T-helper 22 cell (primary cell): ENCODE data around the gene TMEM108.

Experiments
- DNase-seq: peaks from one replicate; pipeline ENCODE4 v3.0.0-alpha.2; 2020; ENCODE audit warnings: low read depth

TMEM108 gene

DNA sequence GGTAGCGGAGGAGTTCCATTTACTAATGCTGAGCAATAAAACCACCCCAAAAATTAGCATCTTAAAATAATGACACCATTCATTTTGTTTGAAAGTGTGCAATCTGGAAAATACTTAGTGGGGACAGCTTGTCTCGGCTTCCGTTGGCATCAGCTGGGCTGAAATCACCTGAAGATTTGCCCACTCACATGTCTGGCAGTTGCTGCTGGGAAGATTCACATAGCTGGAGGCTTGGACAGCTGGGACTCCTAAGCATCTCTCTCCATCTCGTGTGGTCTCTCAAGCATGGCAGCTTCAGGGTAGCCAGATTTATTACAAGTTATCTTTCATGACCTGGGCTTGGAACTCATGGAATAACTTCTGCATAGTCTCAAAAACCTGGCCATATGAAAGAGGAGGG is 323.2 kb downstream of the TMEM108 start:
- DNase-seq, result no peak

- DNase-seq, result no peak
Observed at GRCh38 chr3:133362539-133362938, 324.3 kb downstream of the TMEM108 start.

- DNase-seq, result no peak
Observed at GRCh38 chr3:133364704-133365103, 326.5 kb downstream of the TMEM108 start.

DNA sequence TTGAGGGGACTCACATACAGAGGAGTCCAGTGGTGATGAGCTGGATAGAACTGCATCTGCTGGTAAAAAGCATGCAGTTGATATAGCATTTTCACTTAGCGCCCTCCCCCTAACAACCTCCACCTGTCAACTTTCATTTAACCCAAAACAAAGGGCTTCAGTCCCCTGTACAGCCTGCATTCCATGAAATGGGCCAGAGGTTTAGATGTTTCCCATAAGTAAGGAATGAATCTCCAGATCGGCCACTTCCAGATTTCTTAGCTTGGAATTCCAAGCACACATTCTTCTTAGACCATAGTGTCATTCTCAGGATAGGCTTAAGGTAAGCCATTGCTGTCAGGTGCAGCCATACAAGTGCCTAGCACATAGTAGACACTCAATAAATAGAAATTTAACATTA is 328.7 kb downstream of the TMEM108 start:
- no peak for DNase-seq

DNA sequence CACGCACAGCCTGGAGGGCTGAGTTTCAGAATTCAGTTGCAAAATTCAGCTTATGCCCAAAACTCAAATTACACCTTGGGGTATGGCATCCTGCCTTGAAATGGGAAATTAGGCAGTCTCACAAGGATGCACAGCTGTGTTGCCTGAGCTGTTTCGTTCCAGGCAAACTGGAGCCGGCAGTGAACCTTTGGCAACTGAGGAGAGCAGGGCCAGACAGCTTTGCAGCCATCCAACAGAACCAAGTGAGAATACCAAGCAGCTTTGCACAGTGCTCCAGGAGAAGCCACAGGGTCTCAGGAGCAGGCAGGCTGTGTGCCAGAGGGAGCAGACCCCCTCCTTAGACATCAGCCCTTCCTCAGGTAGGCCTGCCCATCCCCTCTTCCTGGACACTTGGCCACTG is 329.2 kb downstream of the TMEM108 start:
- no peak for DNase-seq

GRCh38 chr3:133367956-133368355 is 329.8 kb downstream of the TMEM108 start:
- DNase-seq, result no peak

- no peak for DNase-seq
Observed at GRCh38 chr3:133368371-133369067, 330.3 kb downstream of the TMEM108 start.

DNA sequence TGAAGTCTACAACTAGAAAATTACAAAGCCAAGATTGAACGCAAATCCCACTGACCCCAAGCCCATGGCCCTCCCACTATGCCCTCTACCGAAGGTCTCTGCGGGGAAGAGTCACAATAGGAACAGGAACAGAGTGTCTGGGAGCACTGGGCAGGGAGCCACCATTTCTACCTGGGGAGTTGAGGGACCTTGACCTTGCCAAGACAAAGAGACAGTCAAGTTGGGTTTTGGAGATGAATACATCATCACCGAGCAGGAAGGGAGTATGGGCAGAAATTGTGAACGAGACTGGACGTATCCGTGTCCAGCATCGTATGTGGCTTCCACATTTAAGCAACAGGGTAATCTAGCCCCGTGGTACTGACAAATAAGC is 330.9 kb downstream of the TMEM108 start:
- no peak for DNase-seq

DNA sequence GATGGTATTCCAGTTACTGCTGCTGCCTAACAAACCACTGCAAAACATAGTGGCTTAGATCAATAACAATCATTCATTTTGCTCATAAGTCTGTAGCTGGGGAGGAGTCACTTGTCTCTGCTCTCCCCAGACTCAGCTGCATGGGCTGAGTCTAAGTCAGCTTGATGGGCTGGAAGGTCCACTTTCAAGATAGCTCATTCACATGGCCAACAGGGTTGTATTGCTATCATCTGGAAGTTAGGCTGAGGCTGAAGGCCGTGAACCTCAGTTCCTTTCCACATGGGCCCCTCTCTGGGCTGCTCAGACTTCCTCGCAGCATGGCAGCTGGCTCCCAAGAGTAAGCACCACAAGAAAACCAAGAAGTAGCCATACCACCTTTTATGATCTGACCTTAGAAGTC is 333.0 kb downstream of the TMEM108 start:
- DNase-seq, result no peak

- no peak for DNase-seq
Observed at GRCh38 chr3:133371676-133372075, 333.5 kb downstream of the TMEM108 start.

DNA sequence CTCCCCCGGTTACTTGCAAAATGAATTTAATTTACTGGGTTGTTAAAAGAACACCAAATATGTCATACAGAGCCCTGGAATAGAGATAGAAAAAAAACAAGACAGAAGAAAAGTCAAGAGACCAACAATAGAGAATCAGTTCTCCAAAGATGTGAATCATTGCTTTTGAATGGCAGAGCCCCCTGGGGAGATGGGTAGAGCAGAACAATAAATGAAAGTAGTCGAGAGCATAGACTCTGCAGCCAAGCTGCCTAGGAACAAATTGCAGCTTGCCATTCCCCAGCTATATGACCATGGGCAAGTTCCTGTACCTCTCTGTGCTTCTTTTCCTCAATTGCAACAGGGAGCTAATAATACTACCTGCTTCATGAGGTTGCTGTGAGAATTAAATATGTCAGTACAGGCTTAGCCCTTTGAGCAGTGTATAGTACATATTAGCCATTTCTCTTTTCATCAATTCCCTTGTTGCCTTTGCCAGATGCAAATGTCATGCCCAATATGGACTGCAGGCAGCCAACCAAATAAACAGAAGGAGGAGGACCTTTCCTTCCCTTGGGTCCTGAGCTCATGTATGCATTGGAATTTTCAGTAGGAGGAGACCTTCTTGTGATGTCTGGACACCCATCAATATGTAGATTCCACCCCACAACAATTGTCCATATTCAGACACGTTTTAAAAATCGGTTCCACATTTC is 336.7 kb downstream of the TMEM108 start:
- no peak for DNase-seq

DNA sequence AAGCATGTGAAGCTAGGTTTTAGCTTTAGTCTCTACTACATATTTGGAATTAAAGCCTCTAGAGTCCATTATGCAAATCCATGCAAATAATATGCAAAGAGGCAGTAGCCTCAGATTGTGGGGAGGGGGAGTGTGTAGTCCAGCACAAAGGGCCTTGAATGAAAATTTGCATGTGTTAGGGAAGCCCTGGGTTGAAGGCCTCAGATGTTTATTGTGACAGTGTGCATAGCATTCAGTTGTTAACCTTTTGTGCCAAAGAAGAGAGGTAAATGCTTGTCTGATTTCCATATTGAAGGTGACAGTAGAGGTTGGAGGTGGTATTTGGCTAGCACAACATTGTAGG is 337.2 kb downstream of the TMEM108 start:
- no peak for DNase-seq

- DNase-seq, result no peak
Observed at GRCh38 chr3:133376810-133377209, 338.6 kb downstream of the TMEM108 start.

- DNase-seq, result no peak
Observed at GRCh38 chr3:133377396-133377795, 339.2 kb downstream of the TMEM108 start.

DNA sequence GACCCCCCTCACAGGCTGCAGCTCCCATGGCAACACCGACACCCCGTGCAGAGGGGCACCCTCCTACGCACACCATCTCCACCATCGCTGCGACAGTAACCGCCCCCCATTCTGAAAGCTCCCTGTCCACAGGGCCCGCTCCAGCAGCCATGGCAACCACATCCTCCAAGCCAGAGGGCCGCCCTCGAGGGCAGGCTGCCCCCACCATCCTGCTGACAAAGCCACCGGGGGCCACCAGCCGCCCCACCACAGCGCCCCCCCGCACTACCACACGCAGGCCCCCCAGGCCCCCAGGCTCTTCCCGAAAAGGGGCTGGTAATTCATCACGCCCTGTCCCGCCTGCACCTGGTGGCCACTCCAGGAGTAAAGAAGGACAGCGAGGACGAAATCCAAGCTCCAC is 341.7 kb downstream of the TMEM108 start:
- DNase-seq, result no peak

GRCh38 chr3:133380481-133381225 is 342.5 kb downstream of the TMEM108 start:
- DNase-seq, result no peak

GRCh38 chr3:133381346-133382109 is 343.3 kb downstream of the TMEM108 start:
- no peak for DNase-seq

DNA sequence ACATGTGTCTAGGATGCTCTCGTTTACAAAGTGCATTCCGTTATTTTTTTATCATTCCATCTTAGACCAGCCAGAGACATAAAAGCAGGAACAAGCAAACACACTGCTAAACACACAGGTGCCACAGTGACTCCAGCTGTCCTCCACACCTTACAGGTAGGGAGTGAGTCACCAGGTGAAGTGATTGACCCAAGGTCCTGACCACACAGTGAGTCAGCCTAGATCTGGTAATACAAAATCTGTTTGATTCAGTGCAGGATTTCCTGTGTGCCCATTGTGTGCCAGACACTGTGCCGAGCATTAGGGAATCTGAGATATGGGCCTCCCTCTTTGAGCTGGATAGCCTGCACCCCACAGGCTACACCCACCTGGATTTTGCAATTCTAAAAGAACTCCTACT is 345.0 kb downstream of the TMEM108 start:
- DNase-seq, result no peak

DNA sequence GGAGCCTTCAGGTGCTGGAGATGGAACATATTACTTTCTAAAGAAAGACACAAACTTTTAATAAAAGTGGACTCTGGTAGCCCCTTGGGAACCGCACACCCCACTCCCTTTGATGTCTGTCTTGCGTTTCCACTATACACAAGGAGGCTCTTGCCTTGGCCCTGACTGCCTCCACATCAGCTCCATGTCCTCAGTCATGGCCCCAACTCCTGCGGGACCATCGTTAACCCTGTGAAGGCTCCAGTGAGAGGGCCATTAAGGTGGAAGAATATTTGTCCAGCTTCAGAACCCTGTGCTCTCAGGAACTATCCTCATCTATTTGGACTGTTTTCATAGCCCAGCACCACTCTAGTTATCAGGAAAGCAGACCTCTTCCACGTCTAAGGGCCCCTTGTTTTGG is 345.6 kb downstream of the TMEM108 start:
- DNase-seq, result no peak

- DNase-seq, result no peak
Observed at GRCh38 chr3:133384331-133385027, 346.3 kb downstream of the TMEM108 start.

DNA sequence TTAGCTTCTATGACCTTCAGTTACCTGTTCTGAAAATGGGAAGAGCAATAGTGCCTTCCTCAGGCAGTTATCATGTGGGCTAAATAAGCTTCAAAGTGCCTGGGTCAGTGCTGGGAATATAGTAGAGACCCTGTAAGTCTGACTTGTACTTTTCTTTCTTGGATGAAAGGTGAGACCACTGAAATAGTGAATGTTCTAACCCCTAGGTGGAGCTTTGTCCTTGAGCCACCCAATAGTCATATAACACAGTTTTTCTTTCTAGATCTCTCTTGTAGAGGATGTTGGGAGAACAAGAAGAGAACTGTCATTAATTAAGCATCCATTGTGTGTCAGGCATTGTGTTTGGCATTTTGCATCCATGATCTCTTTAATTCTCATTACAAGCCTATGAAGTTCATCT is 348.7 kb downstream of the TMEM108 start:
- no peak for DNase-seq

DNA sequence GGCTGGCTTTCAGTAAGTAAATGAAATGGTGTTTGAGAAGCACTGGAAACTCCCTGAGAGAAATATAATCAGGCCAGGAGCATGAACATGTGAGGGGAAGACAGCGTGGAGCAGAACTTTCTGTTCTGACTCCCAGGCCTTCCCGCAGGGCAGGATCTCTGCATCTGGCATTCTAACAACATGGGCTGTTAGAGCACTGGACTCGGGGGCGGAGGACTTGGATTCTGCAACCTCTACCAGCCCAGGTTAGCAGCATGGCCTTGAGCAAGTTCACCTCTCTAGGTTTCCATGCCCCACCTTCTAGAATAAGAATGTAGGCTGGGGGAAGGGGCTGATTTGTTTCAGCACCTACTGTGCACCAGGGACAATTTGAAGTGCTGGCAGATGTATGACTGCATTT is 349.1 kb downstream of the TMEM108 start:
- DNase-seq, result no peak
